ENCODE measurements around the gene PGAP3.
"Not testable (repeated sequence)": the region's sequence is repeated elsewhere in the genome, so short reads cannot be mapped to it uniquely, and the experiment has no call there.

PGAP3 gene, protein sequence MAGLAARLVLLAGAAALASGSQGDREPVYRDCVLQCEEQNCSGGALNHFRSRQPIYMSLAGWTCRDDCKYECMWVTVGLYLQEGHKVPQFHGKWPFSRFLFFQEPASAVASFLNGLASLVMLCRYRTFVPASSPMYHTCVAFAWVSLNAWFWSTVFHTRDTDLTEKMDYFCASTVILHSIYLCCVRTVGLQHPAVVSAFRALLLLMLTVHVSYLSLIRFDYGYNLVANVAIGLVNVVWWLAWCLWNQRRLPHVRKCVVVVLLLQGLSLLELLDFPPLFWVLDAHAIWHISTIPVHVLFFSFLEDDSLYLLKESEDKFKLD

GRCh38 chr17:39687546-39688474 is at the start of gene PGAP3:
Gene PGAP3 (minus strand): TSS chr17:39688057. CDS start chr17:39688014, 43 bp downstream.
- peak; percentile 83 for DNase-seq

DNA sequence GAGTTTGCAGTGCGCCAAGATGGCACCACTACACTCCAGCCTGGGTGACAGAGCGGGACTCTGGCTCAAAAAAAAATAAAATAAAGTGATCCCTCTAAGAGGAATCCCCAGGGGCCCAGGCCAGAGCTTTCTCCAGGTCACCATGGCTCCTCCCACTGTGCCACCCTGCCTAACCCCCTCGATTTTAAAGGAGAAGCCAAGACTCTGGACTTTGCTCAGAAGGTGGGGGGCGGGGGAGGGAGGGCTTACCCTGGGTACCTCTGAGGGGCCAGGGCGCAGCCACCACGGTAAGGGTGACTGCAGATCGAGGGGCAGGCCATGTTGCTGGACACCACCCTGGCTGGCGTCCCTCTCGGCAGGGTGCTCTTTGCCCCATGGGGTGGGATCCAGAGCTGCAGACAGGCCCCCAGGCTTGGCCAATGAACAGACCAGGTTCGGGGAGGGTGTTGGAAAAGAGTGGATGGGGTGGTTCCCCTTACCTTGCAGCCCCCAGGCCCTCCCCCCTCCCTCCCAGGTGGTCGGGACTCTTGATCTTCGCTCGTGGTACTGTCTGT is 49.4 kb upstream of the PGAP3 start:
- no peak for DNase-seq

DNA sequence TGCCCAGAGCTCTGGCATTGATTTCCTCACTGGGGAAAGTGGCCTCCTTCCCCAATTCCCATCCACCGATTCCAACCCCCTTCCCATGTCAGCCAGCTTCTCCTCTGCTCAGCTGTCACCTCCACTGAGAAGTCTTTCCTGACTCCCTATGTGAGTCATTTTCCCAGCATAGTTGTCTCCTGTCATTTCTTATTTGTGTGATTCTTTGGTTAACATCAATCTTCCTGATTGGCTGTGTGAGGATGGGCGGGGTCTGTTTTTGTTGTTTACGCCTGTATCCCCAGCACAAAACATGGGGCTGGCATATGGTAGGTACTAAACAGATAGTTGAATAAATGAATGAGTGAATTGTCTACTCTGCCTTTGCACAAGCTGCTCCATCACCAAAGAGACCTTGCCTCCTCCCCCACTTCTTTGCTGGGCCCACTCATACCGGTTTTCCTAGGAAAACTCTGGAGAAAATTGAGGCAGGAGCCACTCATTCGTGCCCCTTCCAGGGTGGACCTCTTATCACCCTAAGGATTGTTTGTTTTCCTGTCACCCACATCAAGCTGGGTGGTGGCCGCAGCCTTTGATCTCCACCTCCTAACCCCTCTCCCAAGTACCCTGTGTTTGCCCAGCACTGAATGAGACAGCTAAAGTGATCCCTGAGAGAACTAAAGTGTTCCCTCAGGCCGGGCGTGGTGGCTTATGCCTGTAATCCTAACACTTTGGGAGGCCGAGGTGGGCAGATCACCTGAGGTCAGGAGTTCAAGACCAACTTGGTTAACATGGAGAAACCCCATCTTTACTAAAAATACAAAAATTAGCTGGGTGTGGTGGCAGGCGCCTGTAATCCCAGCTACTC is 48.7 kb upstream of the PGAP3 start:
- DNase-seq, result no peak

DNA sequence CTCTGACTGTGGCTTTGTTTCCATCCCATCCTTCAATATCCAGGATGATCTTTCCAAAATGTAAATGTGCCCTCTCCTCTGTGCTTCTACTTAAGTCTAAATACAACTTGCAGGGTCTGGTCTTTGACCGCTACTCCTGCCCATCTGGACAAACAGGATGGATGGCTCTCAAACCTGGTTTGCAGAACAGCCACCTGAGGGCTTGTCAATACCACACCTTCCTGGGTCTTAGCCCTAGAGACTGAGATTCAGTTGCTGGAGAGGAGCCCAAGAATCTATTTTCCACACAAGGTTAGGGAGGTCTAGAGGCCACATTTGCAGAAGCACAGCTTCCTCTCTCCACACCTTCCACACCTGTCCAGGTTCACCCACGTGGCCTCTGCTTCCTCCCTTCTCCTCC is 48.0 kb upstream of the PGAP3 start:
- no peak for DNase-seq

DNA sequence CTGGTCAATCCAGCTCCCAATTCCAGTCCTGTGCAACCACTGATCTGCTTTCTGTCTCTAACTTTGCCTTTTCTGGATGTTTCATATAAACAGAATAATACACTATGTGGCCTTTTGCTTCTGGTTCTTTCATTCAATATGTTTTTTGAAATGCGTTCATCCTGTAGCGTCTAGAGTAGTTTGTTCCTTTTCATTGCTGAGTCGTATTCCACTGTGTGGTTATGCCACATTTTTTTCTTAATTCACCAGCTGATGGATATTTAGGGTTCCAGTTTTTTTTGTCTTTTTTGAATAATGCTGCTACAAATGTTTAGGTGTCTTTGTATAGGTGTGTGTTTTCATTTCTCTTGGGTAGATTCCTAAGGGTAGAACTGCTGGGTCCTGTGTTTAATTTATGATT is 44.7 kb upstream of the PGAP3 start:
- DNase-seq, result no peak

GRCh38 chr17:39730095-39730921 is 42.5 kb upstream of the PGAP3 start, which contains the start of gene MIEN1:
Gene MIEN1 (minus strand): TSS chr17:39730532. CDS start chr17:39730495, 37 bp downstream.
- DNase-seq, result peak; percentile 94

GRCh38 chr17:39729280-39729851 is 41.5 kb upstream of the PGAP3 start:
- DNase-seq, result no peak

- DNase-seq, result no peak
Observed at GRCh38 chr17:39727556-39727955, 39.7 kb upstream of the PGAP3 start.

DNA sequence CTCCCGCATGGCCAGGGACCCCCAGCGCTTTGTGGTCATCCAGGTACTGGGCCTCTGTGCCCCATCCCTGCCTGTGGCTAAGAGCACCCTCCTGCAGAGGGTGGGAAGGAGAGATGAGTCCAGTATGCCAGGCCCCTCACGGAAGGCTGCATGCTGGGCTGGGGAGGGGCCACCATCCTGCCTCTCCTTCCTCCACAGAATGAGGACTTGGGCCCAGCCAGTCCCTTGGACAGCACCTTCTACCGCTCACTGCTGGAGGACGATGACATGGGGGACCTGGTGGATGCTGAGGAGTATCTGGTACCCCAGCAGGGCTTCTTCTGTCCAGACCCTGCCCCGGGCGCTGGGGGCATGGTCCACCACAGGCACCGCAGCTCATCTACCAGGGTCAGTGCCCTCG is 38.8 kb upstream of the PGAP3 start:
- DNase-seq, result no peak

- DNase-seq, result not testable (repeated sequence)
Observed at GRCh38 chr17:39725923-39726322, 38.1 kb upstream of the PGAP3 start.

- no peak for DNase-seq
Observed at GRCh38 chr17:39724731-39725130, 36.9 kb upstream of the PGAP3 start.

- no peak for DNase-seq
Observed at GRCh38 chr17:39722965-39723848, 35.4 kb upstream of the PGAP3 start.

DNA sequence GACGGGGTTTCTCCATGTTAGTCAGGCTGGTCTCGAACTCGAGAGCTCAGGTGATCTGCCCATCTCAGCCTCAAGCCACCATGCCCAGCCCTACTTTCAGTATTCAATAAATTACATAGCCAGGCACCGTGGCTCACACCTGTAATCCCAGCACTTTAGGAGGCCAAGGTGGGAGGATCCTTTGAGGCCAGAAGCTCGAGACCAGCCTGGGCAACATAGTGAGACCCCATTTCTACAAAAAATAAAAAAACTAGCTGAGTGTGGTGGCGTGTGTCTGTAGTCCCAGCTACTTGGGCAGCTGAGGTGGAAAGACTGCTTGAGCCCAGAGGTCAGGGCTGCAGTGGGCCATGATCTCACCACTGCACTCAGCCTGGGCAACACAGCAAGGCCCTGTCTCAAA is 34.2 kb upstream of the PGAP3 start:
- no peak for DNase-seq

DNA sequence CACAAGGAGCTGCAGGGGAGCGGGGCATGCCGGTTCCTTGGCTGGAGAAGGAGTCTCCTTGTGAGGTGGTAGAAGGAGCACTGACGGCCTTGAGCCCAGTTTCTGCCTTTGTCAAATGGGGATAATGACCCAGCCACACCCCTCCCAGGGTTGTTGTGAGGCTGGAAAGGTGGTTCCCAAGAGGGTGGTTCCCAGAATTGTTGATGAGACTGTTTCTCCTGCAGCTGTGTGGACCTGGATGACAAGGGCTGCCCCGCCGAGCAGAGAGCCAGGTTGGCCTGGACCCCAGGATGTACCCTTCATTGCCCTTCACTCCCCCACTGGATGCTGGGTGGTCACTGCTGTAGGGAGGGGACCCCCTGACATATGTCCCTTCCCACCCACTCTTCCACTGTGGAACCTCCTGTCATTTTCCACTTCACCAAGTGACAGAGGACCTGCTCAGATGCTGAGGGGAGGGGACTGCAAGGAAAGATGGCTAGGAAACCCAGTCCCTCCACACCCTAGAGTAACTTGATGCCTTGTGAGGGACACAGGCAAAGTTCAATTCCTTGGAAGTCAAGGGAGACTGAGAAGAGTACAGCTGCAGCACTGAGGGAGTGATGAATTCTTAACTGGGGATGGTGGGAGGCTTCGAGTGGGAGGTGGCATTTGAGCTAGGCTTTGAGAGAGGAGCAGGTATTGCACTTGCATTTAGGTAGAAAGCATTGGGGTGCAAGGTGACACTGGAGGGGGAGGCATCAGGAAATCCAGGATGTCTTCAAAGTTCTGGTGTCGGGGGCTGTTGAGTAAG is 31.9 kb upstream of the PGAP3 start:
- DNase-seq, result no peak

- no peak for DNase-seq
Observed at GRCh38 chr17:39717660-39718059, 29.8 kb upstream of the PGAP3 start.

GRCh38 chr17:39716879-39717536 is 29.2 kb upstream of the PGAP3 start:
- DNase-seq, result no peak

DNA sequence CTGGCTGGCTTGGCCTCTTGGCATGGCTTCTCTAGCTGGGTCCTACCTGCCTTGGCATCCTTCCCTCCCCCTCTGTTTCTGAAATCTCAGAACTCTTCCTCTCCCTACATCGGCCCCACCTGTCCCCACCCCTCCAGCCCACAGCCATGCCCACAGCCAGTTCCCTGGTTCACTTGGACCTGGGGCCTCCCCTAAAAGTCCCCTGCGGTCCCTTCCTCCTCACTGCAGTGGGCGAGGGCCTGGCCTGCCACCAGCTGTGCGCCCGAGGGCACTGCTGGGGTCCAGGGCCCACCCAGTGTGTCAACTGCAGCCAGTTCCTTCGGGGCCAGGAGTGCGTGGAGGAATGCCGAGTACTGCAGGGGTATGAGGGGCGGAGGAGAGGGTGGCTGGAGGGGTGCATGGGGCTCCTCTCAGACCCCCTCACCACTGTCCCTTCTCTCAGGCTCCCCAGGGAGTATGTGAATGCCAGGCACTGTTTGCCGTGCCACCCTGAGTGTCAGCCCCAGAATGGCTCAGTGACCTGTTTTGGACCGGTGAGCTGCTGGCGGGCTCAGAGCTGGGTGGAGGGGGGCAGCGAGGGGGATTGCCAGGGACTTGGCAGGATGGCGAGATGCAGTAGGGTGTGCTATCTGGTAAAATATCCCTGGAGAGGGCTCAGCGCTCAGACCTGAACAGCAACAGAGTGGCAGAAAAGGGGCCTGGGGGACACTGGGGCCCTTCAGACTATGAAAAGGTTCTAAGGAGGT is 28.4 kb upstream of the PGAP3 start:
- DNase-seq, result no peak

Data from stimulated activated CD4-positive, alpha-beta T cell treated with anti-CD3 and anti-CD28 coated beads, Interleukin-4, amount 100 ng/mL, for 1 hour (primary cell).